NCI-H226 (cell line): ENCODE measurements around the gene GCNT2.
A peak's percentile ranks its signal among the peaks of the same experiment; 100 is the strongest.
"Not testable (repeated sequence)": the region's sequence is repeated elsewhere in the genome, so short reads cannot be mapped to it uniquely, and the experiment has no call there.

ENCODE experiments used
- DNase-seq: peaks from one replicate; pipeline ENCODE4 v3.0.0-alpha.2; 2015

Gene GCNT2

GRCh38 chr6:10582774-10583508 lies 61.8 kb downstream of the GCNT2 start:
- peak; percentile 28 for DNase-seq

- DNase-seq = no peak
Observed at GRCh38 chr6:10583509-10583901, 62.4 kb downstream of the GCNT2 start.

GRCh38 chr6:10584607-10585006 lies 63.5 kb downstream of the GCNT2 start:
- DNase-seq = no peak

- no peak for DNase-seq
Observed at GRCh38 chr6:10585209-10585845, 64.2 kb downstream of the GCNT2 start.

- DNase-seq = no peak
Observed at GRCh38 chr6:10586302-10586701, 65.2 kb downstream of the GCNT2 start.

- DNase-seq = no peak
Observed at GRCh38 chr6:10587656-10588406, 66.7 kb downstream of the GCNT2 start.

GRCh38 chr6:10588562-10589428 lies 67.6 kb downstream of the GCNT2 start:
- DNase-seq = no peak

GRCh38 chr6:10589429-10589727 lies 68.2 kb downstream of the GCNT2 start:
- DNase-seq = no peak

GRCh38 chr6:10589983-10590382 lies 68.8 kb downstream of the GCNT2 start:
- no peak for DNase-seq

- DNase-seq = no peak
Observed at GRCh38 chr6:10591422-10592160, 70.4 kb downstream of the GCNT2 start.

- DNase-seq = no peak
Observed at GRCh38 chr6:10595731-10596664, 74.8 kb downstream of the GCNT2 start.

GRCh38 chr6:10597499-10598001 lies 76.4 kb downstream of the GCNT2 start:
- no peak for DNase-seq

- no peak for DNase-seq
Observed at GRCh38 chr6:10598084-10598960, 77.2 kb downstream of the GCNT2 start.

GRCh38 chr6:10599046-10599445 lies 77.9 kb downstream of the GCNT2 start:
- DNase-seq = no peak

GRCh38 chr6:10600681-10601080 lies 79.5 kb downstream of the GCNT2 start:
- DNase-seq = not testable (repeated sequence)

GRCh38 chr6:10603219-10603618 lies 82.1 kb downstream of the GCNT2 start:
- no peak for DNase-seq

GRCh38 chr6:10609038-10609437 lies 87.9 kb downstream of the GCNT2 start:
- no peak for DNase-seq

GRCh38 chr6:10610289-10610688 lies 89.1 kb downstream of the GCNT2 start:
- no peak for DNase-seq

GRCh38 chr6:10612161-10612560 lies 91.0 kb downstream of the GCNT2 start:
- DNase-seq = no peak

GRCh38 chr6:10613077-10613476 lies 91.9 kb downstream of the GCNT2 start:
- DNase-seq = no peak
